ENCODE data around the gene FARSA. TPM values are rescaled to one million over a fixed set of nuclear protein-coding genes. Genes with fewer than 3 reads are reported as not detected.

The FARSA gene
- total and polyA plus RNA-seq, 2 donors (not counting 1 experiment from before 2014, with no cell fraction given), result 26.4 to 50.1 TPM

GRCh38 chr19:12954612-12954962 lies 21.1 kb upstream of the FARSA start:
- Histone ChIP-seq H3K9me3 (ENCODE audit: control extremely low read depth in 1 of 3, control insufficient read depth in 2 of 3, insufficient read depth in 1 of 3, low read length in 2 of 3) (no peaks in the 10 kb centered on the region), H2AFZ (ENCODE audit: insufficient read depth, low read depth, low read length, poor library complexity, severe bottlenecking) (no peak overlapping the region), H3K79me2 (ENCODE audit: control insufficient read depth, insufficient read depth, low read length) (peaks cover 4% of the 10 kb centered on the region), H3K36me3 (replicated peaks in 1 of 2; ENCODE audit: control extremely low read depth in 1 of 2, control insufficient read depth in 1 of 2, extremely low read depth in 1 of 2, insufficient read depth in 2 of 2, low read length in 1 of 2) (peaks cover 5 to 45% of the 10 kb centered on the region in 2 experiments), H3K4me1 (ENCODE audit: control insufficient read depth in 2 of 2, insufficient read depth in 2 of 2, low read length in 2 of 2) (peaks cover 21 to 36% of the 10 kb centered on the region in 2 donors), H3K27me3 (replicated peaks in 1 of 4; ENCODE audit: control extremely low read depth in 1 of 4, control insufficient read depth in 3 of 4, insufficient read depth in 4 of 4, low read length in 3 of 4) (no peaks in the 10 kb centered on the region), H3K4me3 (ENCODE audit: control extremely low read depth in 1 of 5, extremely low read depth in 1 of 5, insufficient read depth in 1 of 5, low read depth in 2 of 5, low read length in 4 of 5) (no peak overlapping the region), H3K9ac (ENCODE audit: low read length) (no peak overlapping the region), H4K20me1 (ENCODE audit: control insufficient read depth, insufficient read depth, low read length, poor library complexity, severe bottlenecking) (peaks cover 24% of the 10 kb centered on the region), H3K4me2 (replicated peaks; ENCODE audit: low read depth, low read length, poor library complexity, severe bottlenecking) (no peak overlapping the region), H3K27ac (ENCODE audit: low read length in 2 of 2) (peak overlapping the region in 1 of 2 donors; percentile 90)
- WGBS (ENCODE audit: insufficient coverage), result no CpG with 5 or more reads among the region's 1 CpG
- DNase-seq, result peak; percentile 47
- H3K4me1 Mint-ChIP-seq, result peaks cover 32% of the 10 kb centered on the region
- ChIA-PET CTCF (interaction anchor here (1.0 to 1.5 kb wide), 3 partner anchors 8 to 140 kb away, joined by 3 to 6 read pairs (median 3); no protein-coding TSS in a partner anchor), POLR2A (interaction anchor here (0.7 kb wide), 1 partner anchor 142 kb away, joined by 3 read pairs; no protein-coding TSS in a partner anchor)
- no peak for ATAC-seq (ENCODE audit: low read depth)
- TF ChIP-seq CTCF (IDR thresholded peaks at IDR 0.05) (no peak), EZH2 (IDR thresholded peaks at IDR 0.05; ENCODE audit: borderline replicate concordance, insufficient read depth, low read depth, low read length, poor library complexity, severe bottlenecking) (no peak)
- no peaks in the 10 kb centered on the region for H3K27me3 Mint-ChIP-seq
- no peaks in the 10 kb centered on the region for H3K9me3 Mint-ChIP-seq (ENCODE audit: insufficient read depth)
- H3K4me3 Mint-ChIP-seq, result peak overlapping the region; percentile 91
- intact Hi-C loops (cut with micrococcal nuclease), result no loop called here
- peak overlapping the region; percentile 82 for H3K27ac Mint-ChIP-seq

GRCh38 chr19:12953799-12954611 lies 20.5 kb upstream of the FARSA start:
- CTCF ChIA-PET, result interaction anchor here (1.0 to 1.3 kb wide), 2 partner anchors 11 to 107 kb away, joined by 4 to 6 read pairs; no protein-coding TSS in a partner anchor
- H3K27ac ChIP-seq (ENCODE audit: low read length in 2 of 2), result peak overlapping the region in 1 of 2 donors; percentile 90
- H2AFZ ChIP-seq (ENCODE audit: insufficient read depth, low read depth, low read length, poor library complexity, severe bottlenecking), result no peak overlapping the region
- H3K9ac ChIP-seq (ENCODE audit: low read length), result no peak overlapping the region
- TF ChIP-seq CTCF (IDR thresholded peaks at IDR 0.05), result no peak
- no peak for TF ChIP-seq EZH2 (IDR thresholded peaks at IDR 0.05; ENCODE audit: borderline replicate concordance, insufficient read depth, low read depth, low read length, poor library complexity, severe bottlenecking)
- peak overlapping the region; percentile 82 for H3K27ac Mint-ChIP-seq
- peaks cover 32% of the 10 kb centered on the region for H3K4me1 Mint-ChIP-seq
- intact Hi-C loops (cut with micrococcal nuclease), result no loop called here
- H3K4me3 Mint-ChIP-seq, result peak overlapping the region; percentile 91
- H3K36me3 ChIP-seq (replicated peaks in 1 of 2; ENCODE audit: control extremely low read depth in 1 of 2, control insufficient read depth in 1 of 2, extremely low read depth in 1 of 2, insufficient read depth in 2 of 2, low read length in 1 of 2), result peaks cover 5 to 51% of the 10 kb centered on the region in 2 experiments
- peaks cover 21 to 36% of the 10 kb centered on the region in 2 donors for H3K4me1 ChIP-seq (ENCODE audit: control insufficient read depth in 2 of 2, insufficient read depth in 2 of 2, low read length in 2 of 2)
- DNase-seq (peak; percentile 32), ATAC-seq (ENCODE audit: low read depth) (no peak)
- POLR2A ChIA-PET, result interaction anchor here (0.5 to 0.7 kb wide), 2 partner anchors 142 to 312 kb away, joined by 3 read pairs; no protein-coding TSS in a partner anchor
- no peaks in the 10 kb centered on the region for H3K27me3 ChIP-seq (replicated peaks in 1 of 4; ENCODE audit: control extremely low read depth in 1 of 4, control insufficient read depth in 3 of 4, insufficient read depth in 4 of 4, low read length in 3 of 4)
- 87% methylated on average over 8 of the region's 12 CpGs for WGBS (ENCODE audit: insufficient coverage)
- no peaks in the 10 kb centered on the region for H3K9me3 Mint-ChIP-seq (ENCODE audit: insufficient read depth)
- no peak overlapping the region for H3K4me3 ChIP-seq (ENCODE audit: control extremely low read depth in 1 of 5, extremely low read depth in 1 of 5, insufficient read depth in 1 of 5, low read depth in 2 of 5, low read length in 4 of 5)
- H3K79me2 ChIP-seq (ENCODE audit: control insufficient read depth, insufficient read depth, low read length), result peaks cover 4% of the 10 kb centered on the region
- no peak overlapping the region for H3K4me2 ChIP-seq (replicated peaks; ENCODE audit: low read depth, low read length, poor library complexity, severe bottlenecking)
- peaks cover 30% of the 10 kb centered on the region for H4K20me1 ChIP-seq (ENCODE audit: control insufficient read depth, insufficient read depth, low read length, poor library complexity, severe bottlenecking)
- no peaks in the 10 kb centered on the region for H3K27me3 Mint-ChIP-seq
- no peaks in the 10 kb centered on the region for H3K9me3 ChIP-seq (ENCODE audit: control extremely low read depth in 1 of 3, control insufficient read depth in 2 of 3, insufficient read depth in 1 of 3, low read length in 2 of 3)

Measured in B cell (primary cell).